ENCODE data around the gene ABCC1. TPM values are rescaled to one million over a fixed set of nuclear protein-coding genes. Genes with fewer than 3 reads are reported as not detected.

Gene ABCC1
- 10 to 100 TPM; 24.3 to 32.2 (median 25.7) TPM for total RNA-seq

DNA sequence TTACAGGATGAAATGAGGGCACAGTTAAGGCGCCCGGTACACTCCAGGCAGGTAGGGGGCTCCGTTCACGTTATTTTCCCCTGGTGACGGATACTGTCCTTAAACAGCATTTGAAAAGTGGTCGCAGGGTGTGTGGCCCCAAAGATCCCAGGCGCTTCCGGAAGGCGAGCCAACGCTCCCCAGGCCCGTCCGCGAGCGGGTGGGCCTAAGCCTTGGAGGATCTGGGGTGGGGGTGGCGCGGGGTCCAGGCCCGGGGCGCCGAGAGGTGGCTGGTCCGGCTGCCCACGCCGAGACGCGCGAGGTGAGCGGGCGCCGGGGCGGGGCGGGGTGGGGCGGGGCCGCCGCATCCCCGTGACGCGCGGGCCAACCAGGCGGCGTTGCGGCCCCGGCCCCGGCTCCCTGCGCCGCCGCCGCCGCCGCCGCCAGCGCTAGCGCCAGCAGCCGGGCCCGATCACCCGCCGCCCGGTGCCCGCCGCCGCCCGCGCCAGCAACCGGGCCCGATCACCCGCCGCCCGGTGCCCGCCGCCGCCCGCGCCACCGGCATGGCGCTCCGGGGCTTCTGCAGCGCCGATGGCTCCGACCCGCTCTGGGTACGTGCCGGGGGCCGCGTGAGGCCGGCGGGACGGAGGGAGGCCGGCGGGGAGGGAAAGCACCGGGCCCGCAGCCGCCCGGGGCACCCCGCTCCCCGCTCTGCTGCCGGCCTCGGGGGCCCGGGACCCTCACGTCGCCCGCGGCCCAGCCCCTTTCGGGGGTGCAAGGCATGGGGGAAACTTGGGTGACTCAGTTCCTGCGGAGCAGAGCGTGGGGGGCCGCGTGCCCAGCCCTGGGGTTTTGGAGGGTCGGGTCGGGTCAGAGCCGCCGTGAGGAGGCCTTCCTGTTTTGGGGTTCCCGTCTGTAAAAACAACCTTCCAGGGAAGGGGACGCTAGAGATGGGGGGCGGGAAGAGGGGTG is at the start of gene ABCC1:
Gene ABCC1, plus strand, starts transcription at position 407 of the 951 bp plus-strand sequence. Its CDS starts 136 bp downstream, at position 543.
- no peaks in the 10 kb centered on the region for H3K9me3 ChIP-seq
- no peak for DNase-seq (ENCODE audit: low spot score in 2 of 2)
- peaks cover 0 to 52% (median 9%) of the 10 kb centered on the region in 4 donors for H3K4me1 ChIP-seq
- peak in 1 of 2 donors; percentile 17 for TF ChIP-seq POLR2A (IDR thresholded peaks at IDR 0.05)
- TF ChIP-seq, protein P1, sequence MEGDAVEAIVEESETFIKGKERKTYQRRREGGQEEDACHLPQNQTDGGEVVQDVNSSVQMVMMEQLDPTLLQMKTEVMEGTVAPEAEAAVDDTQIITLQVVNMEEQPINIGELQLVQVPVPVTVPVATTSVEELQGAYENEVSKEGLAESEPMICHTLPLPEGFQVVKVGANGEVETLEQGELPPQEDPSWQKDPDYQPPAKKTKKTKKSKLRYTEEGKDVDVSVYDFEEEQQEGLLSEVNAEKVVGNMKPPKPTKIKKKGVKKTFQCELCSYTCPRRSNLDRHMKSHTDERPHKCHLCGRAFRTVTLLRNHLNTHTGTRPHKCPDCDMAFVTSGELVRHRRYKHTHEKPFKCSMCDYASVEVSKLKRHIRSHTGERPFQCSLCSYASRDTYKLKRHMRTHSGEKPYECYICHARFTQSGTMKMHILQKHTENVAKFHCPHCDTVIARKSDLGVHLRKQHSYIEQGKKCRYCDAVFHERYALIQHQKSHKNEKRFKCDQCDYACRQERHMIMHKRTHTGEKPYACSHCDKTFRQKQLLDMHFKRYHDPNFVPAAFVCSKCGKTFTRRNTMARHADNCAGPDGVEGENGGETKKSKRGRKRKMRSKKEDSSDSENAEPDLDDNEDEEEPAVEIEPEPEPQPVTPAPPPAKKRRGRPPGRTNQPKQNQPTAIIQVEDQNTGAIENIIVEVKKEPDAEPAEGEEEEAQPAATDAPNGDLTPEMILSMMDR (IDR thresholded peaks at IDR 0.05) = no peak
- H3K36me3 ChIP-seq = no peaks in the 10 kb centered on the region
- peak within 1 kb of the TSS; percentile 56 to 72 (median 64) for H3K4me3 ChIP-seq
- WGBS, 2 donors = 0 to 2% methylated on average over 24 to 42 of the region's 112 CpGs
- peak within 1 kb of the TSS; percentile 57 to 86 (median 82) for H3K27ac ChIP-seq
- no peaks in the 10 kb centered on the region for H3K27me3 ChIP-seq

DNA sequence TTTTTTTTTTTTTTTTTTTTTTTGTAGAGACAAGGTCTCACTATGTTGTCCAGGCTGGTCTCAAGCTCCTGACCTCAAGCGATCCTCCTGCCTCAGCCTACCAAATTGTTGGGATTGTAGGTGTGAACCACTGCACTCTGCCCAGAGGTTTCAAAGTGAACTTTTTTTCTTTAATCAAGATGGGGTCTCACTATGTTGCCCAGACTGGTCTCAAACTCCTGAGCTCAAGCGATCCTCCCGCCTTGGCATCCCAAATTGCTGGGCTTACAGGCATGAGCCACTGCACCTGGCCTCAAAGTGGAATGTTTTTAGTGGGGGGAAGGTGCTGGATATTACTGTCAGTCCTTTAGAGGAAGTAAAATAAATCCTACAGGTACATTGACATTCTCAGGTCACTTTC is 49.1 kb upstream of the ABCC1 start:
- DNase-seq (ENCODE audit: low spot score in 2 of 2) = no peak
- H3K36me3 ChIP-seq = no peaks in the 10 kb centered on the region
- 93 to 100% methylated on average over 3 of the region's 3 CpGs for WGBS, 2 donors
- TF ChIP-seq POLR2A (IDR thresholded peaks at IDR 0.05) = no peak
- no peak for TF ChIP-seq EP300 (IDR thresholded peaks at IDR 0.05)
- TF ChIP-seq, protein P1 (IDR thresholded peaks at IDR 0.05) = no peak
- no peak overlapping the region for H3K4me3 ChIP-seq
- no peaks in the 10 kb centered on the region for H3K27me3 ChIP-seq
- H3K27ac ChIP-seq = no peak overlapping the region
- H3K9me3 ChIP-seq = peaks cover 0 to under 1% (median 0%) of the 10 kb centered on the region in 4 donors
- H3K4me1 ChIP-seq = no peaks in the 10 kb centered on the region

DNA sequence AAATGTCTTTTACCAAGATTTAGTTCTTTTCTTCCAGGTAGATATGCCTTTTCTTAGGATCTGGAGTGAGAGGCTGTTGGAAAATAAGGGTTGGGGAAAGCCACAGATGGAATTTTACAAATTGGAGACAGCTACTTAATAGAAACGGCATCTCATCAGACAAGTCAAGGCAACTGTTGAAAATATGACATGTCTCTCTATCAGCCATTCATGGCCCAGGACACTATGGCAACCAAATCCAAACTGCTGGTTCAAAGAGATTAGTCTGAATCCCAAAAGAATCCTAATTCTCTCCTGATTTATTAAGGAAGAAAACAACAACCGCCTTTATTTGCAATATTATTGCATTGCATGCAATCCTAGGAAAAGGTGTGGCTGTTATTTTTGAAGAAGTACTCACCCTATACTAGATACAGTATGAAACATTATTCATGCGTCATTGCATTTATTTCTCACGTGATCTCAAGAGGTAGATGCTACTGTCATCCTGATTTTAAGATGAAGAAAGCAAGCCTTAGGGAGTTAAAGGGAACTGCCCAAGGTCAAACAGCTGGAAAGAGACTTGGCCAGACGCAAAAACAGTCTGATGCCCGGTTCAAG is 48.4 kb upstream of the ABCC1 start:
- WGBS, 2 donors = 63 to 69% methylated on average over 6 of the region's 6 CpGs
- no peaks in the 10 kb centered on the region for H3K36me3 ChIP-seq
- DNase-seq (ENCODE audit: low spot score in 2 of 2) = no peak
- no peaks in the 10 kb centered on the region for H3K27me3 ChIP-seq
- H3K4me3 ChIP-seq = no peak overlapping the region
- H3K27ac ChIP-seq = no peak overlapping the region
- H3K9me3 ChIP-seq = peaks cover 0 to 7% (median 0%) of the 10 kb centered on the region in 4 donors
- TF ChIP-seq EP300 (IDR thresholded peaks at IDR 0.05) (no peak), POLR2A (IDR thresholded peaks at IDR 0.05) (no peak)
- TF ChIP-seq, protein P1 (IDR thresholded peaks at IDR 0.05) = no peak
- H3K4me1 ChIP-seq = no peaks in the 10 kb centered on the region

DNA sequence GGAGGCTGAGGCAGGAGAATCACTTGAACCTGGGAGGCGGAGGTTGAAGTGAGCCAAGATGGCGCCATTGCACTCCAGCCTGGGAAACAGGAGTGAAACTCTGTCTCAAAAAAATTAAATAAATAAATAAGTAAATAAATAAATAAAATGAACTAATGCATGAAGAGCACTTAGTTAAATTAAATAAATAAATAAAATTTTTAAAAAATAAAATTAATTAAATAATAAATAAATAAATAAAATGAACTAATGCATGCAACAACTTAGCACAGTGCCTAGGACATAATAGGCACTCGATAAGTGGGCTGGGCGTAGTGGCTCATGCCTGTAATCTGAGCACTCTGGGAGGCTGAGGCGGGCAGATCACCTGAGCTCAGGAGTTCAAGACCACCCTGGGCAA is 45.5 kb upstream of the ABCC1 start:
- Histone ChIP-seq H3K36me3 (no peaks in the 10 kb centered on the region), H3K4me1 (no peaks in the 10 kb centered on the region), H3K27ac (no peak overlapping the region), H3K9me3 (peaks cover 0 to 13% (median 0%) of the 10 kb centered on the region in 4 donors), H3K27me3 (no peaks in the 10 kb centered on the region), H3K4me3 (no peak overlapping the region)
- TF ChIP-seq POLR2A (IDR thresholded peaks at IDR 0.05) (no peak), EP300 (IDR thresholded peaks at IDR 0.05) (no peak)
- TF ChIP-seq, protein P1 (IDR thresholded peaks at IDR 0.05) = no peak
- no peak for DNase-seq (ENCODE audit: low spot score in 2 of 2)
- WGBS, 2 donors = 93 to 94% methylated on average over 5 of the region's 5 CpGs

DNA sequence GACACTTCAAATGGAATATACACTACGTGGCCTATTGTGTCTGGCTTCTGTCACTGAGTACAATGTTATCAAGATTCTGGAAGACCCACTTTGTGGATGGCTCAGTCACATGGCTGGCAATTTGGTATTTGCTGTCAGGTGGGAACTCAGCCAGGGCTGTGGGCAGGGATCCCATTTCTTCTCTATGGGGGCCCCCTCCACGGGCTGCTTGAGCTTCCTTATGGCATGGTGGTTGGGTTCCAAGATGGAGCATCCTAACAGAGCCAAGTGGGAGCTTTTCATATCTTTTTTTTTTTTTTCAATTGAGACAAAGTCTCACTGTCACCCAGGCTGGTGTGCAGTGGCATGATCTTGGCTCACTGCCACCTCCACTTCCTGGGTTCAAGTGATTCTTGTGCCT is 43.0 kb upstream of the ABCC1 start:
- 80 to 89% methylated on average over 2 of the region's 2 CpGs for WGBS, 2 donors
- Histone ChIP-seq H3K27me3 (no peaks in the 10 kb centered on the region), H3K4me3 (no peak overlapping the region), H3K9me3 (peaks cover 0 to 13% (median 0%) of the 10 kb centered on the region in 4 donors), H3K4me1 (no peaks in the 10 kb centered on the region), H3K36me3 (no peaks in the 10 kb centered on the region), H3K27ac (no peak overlapping the region)
- no peak for TF ChIP-seq POLR2A (IDR thresholded peaks at IDR 0.05)
- TF ChIP-seq EP300 (IDR thresholded peaks at IDR 0.05) = no peak
- TF ChIP-seq, protein P1 (IDR thresholded peaks at IDR 0.05) = no peak
- DNase-seq (ENCODE audit: low spot score in 2 of 2) = no peak
